ENCODE results near the gene TBC1D21.

GRCh38 chr15:73907035-73907408 is 33.7 kb downstream of the TBC1D21 start:
- no peak for TF ChIP-seq POLR2A (IDR thresholded peaks at IDR 0.05; ENCODE audit: low read depth, low read length)
- TF ChIP-seq POLR2AphosphoS5 (IDR thresholded peaks at IDR 0.05; ENCODE audit: low read depth, low read length): no peak
- TF ChIP-seq SPI1 (IDR thresholded peaks at IDR 0.05; ENCODE audit: low read depth, low read length): no peak
- TF ChIP-seq TAF1 (IDR thresholded peaks at IDR 0.05; ENCODE audit: low read depth, low read length): no peak
- TF ChIP-seq PAX5 (IDR thresholded peaks at IDR 0.05; ENCODE audit: insufficient read depth, low read length, severe bottlenecking): no peak
- TF ChIP-seq POU2F2 (IDR thresholded peaks at IDR 0.05; ENCODE audit: low read depth, low read length): no peak
